ENCODE results near the gene PIGS. TPM values are rescaled to one million over a fixed set of nuclear protein-coding genes. Genes with fewer than 3 reads are reported as not detected.

PIGS gene
- total RNA-seq, 1 donor from 2014 or later: 52.9 TPM

DNA sequence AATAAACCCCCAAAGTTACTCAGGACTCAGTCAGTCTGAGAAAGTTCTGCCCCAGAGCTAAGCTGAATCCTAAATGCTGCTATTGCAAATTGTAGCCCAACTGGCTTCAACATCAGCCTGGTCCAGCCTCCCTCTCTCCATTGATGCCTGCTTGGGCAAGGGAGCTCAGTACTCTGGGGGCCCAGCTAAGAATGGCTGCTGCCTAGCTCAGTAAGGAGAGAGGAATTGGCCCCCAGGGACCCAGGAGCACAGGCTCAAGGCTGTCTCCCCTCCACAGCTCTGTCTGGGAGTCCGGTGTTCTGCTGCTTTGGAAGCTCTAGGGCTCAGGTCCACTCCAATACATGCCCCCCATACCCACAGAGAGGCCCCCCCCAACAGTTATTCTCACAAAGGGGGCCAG, 20.5 kb downstream of the PIGS start:
- no peak for DNase-seq (ENCODE audit: low spot score)

DNA sequence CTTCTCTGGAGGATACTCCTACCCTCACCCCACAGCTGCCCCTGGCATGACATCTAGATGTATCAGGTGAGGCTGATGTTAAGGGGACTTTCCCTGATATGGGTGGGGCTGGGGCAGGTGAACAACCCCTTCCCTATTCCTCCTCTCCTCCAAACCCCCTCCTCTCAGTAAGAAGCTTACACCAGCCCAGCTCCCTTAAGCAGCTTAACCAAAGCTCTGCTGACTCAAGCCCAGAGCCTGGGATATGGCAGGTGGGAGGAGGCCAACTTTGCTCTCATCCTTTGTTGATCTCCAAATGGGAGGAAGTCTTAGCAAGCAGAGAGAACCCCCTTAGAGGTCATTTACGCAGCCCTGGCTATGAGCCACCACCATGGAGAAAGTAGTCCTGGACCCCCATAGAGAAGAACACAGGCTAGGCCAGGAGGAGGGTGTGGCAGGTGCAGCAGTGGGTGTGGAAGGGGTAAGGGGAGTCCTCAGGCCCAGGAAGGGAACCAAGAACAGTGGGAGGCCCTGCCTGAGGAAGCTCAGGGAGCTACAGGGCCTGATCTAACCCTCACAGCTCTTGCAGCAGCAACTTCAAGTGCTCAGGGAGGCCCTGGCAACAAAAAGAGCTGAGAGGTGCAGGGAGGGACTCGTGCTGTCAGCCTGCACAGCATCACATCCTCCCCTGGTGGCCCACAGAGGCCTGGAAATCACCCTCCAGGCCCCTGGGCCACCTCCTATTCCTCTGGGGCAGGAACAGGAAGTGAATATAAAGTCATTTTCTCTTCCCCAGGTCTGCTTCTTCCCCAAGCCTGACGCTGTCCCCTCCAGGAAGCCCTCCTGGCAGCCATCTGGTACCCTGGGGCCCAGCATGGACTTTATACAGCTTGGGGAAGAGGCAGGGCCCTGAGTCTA, 21.8 kb downstream of the PIGS start:
- no peak for DNase-seq (ENCODE audit: low spot score)

- no peak for DNase-seq (ENCODE audit: low spot score)
Measured at GRCh38 chr17:28548417-28549130, 22.8 kb downstream of the PIGS start.

DNA sequence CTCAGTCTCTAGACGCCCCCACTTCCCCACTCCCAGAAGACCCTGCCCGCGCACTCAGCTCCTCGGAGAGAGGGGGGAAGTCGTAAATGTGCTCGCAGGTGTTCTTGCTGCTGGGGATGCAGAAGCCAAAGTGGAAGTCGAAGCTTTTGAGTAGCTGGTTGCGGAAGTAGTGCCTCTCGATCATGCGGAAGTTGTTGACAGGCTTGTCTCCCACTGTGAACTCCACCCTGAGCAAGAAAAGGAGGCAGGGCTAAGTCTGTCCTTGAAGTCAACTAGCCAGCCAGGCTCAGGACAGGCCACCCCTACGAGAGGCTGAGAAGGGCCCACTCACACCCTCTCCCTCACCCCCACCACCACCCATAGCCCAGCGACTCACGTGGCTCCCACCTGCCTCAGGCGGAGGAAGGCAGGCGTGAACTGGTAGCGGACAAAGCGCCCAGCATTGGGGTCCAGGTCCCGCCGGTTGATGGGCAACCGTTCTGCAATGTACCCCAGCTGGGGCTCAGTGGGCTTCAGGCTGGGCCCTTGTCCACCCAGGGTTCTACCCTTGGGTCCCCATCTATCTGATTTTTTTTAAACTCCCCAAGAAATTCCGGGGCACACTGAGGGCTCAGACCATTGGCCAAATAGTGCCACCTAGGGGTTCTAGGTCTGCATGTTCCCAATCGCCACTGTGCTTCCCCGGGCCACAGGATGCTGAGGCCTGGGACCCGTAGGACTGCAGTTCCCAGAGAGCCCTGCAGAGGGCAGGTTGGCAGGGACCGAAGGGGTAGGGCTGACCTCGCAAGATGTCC, 23.5 kb downstream of the PIGS start:
- DNase-seq (ENCODE audit: low spot score): peak; percentile 71

DNA sequence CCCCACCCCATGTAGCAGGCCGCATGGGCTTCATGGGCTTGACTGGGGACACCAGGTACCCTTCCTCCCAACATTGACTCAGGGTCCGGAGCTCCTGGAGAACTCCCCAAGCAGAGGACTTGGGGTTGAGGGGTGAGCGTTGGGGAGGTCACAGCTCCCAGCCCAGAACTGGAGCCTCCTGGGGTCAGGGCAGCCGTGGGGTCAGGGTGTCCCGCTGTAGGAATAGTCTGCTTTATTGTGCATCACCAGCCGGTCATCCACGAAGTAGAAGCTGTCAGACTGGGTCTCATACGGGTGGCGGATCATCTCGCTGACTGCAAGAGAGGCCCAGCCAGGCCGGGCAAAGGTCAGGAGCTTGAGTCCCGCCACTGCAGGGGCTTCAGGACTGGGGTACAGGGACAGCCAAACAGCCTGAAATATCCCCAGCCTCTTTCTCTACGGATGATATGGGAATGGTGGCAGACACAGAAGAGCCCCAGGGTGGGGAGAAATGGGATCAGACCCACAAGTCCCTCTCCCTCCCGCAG, 24.2 kb downstream of the PIGS start:
- no peak for DNase-seq (ENCODE audit: low spot score)

DNA sequence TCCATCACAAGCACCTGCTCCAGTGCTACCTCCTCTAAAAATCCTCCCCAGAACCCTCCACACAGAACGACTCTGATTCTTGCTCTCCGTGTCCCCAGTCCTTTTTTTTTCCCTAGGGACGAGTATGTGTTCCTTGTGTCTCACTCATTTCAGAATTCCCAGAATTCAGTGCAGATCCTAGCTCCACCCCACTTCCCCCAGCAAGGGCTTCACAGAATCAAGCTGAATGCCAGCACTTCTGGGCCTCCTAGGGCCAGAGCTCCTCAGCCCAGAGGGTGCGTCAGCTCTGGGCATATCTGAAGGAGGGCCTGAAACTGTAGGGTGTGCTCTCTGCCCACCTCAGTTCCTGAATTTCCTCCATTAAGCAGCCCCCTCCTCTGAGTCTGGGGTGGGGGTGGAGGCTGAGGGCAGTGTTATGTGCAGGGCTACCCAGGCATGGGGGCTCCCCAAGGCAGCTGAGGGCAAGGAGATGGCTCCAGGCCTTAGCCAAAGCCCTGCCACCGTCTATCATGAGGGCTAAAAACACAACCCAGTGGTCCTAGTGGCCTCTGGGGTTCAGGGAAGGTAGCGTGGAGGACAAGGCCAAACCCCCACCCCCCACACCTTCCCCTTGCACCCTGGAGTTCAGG, 25.4 kb downstream of the PIGS start:
- DNase-seq (ENCODE audit: low spot score): no peak

DNA sequence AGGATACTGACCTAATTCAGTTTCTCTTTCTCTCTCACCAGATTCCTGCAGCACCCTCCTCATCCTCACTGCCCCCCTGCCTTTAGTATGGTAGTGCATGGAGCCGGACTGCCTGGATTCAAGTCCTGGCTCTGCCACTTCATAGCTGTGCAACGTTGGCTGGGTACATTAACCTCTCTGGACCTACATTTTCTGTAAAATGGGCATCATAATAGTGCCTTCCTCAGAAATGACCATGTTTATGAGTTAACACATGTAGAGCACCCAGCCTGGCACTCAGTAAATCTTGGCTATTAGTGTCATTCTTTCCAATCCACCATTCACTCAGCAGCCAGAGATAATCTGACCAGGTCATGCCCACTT, 26.2 kb downstream of the PIGS start:
- DNase-seq (ENCODE audit: low spot score): no peak

DNA sequence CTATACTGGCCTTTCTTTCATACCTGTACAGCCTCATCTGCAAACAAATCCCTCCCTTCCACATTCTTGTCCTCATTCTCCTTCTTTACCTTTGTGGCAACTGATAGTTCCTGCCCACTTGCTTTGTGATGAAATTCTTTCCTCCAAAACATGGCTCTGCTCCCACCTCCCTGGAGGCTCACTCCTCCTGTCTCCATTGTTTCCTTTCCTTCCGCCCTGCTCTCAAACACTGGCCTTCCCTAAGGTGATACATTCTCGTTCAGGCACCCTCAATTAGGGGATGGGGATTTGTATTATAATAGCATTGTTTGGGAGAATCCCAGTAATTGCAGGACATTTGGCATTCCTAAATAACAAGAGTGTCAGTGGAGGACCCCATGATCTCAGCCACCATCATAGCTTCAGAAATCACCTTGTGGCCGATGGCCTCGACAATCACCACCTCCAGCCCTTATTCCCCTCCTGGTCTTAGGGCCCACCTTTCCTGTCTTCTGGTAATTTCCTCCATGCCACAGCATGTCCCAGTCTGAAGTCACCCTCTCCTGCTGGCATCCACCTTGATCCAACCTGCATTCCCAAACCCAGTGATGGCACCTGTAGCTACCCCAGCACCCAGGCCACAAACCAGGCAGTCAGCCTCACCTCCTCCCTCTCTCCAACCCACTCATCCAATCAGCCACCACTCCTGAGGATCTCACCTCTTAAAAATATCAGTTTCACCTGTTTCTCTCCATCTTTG, 26.8 kb downstream of the PIGS start:
- no peak for DNase-seq (ENCODE audit: low spot score)

DNA sequence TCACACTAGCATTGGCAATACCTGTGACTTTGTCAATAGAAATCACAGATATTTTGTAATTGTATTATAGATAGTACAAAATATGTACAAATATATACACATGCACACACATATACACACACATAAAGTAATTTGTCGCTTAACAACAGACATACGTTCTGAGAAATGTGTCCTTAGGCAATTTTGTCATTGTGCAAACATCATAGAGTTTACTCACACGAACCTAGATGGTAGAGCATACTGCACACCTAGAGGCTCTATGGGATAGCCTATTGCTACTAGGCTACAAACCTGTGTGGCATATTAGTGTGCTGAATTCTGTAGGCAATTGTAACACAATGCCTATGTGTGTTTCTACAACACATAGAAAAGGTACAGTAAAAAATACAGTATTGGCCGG, 29.9 kb downstream of the PIGS start:
- DNase-seq (ENCODE audit: low spot score): no peak

GRCh38 chr17:28540231-28540630, 31.1 kb downstream of the PIGS start:
- DNase-seq (ENCODE audit: low spot score): no peak

DNA sequence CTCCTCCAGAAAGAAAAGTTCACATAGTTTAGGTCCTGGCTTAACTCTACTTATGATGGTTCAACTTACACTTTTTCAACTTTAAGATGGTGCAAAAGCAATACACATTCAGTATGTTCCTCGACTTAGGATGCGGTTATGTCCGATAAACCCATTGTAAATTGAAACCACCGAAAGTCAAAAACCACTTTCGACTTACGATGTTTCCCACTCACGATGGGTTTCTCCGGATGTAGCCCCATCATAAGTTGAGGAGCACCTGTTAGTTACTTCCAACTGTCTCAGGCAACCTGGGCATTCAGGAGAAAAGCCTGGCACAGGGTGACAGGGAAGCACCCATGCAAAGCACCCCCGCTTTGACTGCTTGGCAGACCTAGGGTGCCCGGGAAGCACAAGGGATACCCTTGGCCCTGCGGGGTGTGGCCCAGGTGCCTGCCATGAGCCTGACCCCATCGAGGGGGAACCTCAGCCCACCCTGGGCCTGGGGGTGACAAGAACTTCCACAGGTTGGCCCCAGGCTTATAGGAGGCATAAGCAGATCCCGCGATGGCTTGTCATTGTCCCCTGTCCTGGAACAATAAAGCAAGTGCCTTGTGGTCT, 32.9 kb downstream of the PIGS start:
- no peak for DNase-seq (ENCODE audit: low spot score)

DNA sequence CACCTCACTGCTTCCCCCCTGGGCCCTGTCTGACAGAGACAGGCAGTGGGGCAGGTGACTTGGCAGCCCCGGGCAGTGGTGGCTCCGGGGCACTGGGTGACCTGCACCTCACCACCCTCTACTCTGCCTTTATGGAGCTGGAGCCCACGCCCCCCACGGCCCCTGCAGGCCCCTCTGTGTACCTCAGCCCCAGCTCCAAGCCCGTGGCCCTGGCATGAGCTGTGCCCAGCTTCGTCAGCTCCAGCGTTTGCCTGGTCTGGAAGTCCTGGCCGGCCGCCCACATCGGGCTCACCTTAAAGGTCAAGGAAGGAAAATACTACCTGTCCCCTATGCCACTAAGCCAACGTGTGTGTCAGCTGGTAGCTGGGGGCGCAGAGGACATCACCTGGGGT, 34.1 kb downstream of the PIGS start:
- no peak for DNase-seq (ENCODE audit: low spot score)

- no peak for DNase-seq (ENCODE audit: low spot score)
Measured at GRCh38 chr17:28536532-28537218, 34.6 kb downstream of the PIGS start.

- DNase-seq (ENCODE audit: low spot score): no peak
Measured at GRCh38 chr17:28534740-28535375, 36.5 kb downstream of the PIGS start.

DNA sequence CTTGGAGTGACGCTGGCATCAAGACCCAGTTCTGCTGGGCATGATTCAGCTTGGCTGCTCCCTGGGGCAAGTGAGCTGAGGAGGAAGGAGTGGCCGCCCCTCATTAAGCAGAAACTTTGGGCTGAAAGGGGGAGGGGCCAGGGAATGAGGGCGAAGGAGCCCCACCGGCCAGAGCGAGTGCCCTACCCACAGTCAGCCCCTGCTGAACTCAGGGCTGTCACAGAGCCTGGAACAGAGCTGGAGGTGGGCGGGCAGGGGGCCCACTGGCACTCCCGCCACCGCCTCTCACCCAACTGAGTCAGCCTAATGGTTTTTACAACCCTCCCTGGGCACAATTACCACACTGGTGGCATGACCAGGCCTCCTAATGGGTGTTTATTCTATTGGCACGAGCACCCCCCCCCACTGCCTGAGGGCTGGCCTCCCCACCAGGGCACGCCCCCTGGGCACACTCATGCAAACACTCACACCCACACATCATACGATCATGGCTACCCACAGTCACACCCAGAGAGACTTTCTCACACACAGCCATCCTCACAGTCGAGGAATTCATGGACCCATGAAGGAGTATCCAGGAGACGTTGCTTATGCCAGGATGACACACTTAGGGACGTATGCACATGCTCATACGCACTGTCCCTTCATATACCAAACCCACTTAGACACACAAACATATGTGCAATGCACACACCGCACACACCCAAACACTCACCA, 38.1 kb downstream of the PIGS start:
- DNase-seq (ENCODE audit: low spot score): peak; percentile 67

DNA sequence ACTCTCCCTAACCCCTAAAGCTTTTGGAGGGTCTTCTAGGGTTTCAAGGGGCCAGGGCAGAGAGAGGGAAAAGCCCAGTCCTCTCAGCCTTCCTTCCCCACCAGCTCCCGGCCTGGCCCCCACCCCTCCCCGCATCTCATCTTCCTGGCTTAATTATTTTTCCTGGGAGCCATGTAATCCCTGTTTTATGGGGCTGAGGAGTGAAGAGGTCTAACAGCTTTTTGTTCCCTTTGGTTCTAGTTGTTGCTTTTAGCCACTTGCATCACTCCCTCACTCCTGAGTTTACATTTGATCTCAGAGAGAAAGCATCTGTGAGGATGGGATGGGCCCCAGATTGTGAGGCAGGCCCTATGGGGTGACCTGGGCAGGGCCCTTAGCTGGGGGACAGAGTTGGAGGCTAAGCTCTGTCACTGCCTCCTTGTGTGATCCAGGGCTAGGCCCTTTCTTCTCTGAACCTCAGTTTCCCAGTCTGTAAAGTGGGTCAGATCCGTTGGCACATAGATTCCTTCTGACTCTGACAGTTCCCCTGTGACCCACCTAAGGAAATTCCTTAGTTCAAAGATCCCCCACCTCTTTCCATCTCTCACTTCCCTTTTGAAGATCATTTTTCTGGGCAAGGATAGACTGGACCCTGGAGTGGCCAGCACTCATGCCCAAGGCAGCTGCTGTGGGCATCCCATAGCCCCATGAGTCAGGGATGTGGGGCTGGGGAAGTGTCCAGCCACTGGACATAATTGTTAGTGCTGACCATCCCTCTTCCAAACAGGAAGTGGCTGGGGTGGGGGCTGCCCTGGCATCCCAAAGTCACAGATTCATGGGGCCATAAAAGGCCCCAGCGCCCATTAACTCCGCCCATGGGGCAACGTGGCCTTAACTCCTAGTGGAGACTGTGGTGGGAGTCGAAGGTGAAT, 39.0 kb downstream of the PIGS start:
- DNase-seq (ENCODE audit: low spot score): no peak

DNA sequence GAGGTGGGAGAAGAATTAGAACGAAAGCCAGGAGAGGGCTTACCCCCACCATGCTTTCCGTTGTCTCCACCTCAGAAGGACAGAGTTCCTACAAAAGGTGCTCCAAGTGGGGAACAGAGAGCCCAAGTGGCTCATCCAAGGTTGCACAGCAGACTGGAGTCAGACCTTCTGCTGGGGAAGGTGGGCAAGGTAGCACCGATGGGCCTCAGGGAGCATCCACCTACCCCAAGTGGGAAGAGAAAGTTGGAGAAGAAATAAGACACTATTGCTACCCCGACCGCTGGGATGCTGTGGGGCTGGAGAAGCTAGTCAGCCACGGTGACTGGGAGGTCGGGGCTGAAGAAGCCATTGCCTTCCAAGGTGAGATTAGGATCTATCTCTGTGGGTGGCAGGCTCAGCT, 40.4 kb downstream of the PIGS start:
- DNase-seq (ENCODE audit: low spot score): no peak

DNA sequence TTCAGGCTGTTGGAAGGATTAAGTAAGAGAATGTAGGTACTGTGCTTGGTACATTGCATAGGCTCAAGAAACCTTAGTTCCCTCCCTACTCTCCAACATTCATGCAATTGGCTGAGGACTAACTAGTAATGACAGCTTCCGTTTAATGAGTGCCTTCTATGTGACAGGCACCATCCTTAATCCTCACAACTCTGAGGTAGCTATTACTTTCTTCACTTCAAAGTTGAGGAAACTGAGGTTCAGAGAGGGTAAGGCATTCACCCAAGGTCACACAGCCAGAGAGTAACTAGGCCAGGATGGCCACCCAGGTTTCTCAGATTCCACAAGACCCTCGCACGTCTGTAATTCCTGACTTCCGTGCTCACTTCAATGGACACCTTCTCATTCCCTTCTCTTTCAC, 41.1 kb downstream of the PIGS start:
- no peak for DNase-seq (ENCODE audit: low spot score)
